ENCODE data around the gene GLRX3. TPM values are rescaled to one million over a fixed set of nuclear protein-coding genes. Genes with fewer than 3 reads are reported as not detected.
"Not testable (repeated sequence)": the region's sequence is repeated elsewhere in the genome, so short reads cannot be mapped to it uniquely, and the experiment has no call there.

The GLRX3 gene
- total RNA-seq, 2 experiments from 2014 or later = 79.4 to 80.6 TPM

DNA sequence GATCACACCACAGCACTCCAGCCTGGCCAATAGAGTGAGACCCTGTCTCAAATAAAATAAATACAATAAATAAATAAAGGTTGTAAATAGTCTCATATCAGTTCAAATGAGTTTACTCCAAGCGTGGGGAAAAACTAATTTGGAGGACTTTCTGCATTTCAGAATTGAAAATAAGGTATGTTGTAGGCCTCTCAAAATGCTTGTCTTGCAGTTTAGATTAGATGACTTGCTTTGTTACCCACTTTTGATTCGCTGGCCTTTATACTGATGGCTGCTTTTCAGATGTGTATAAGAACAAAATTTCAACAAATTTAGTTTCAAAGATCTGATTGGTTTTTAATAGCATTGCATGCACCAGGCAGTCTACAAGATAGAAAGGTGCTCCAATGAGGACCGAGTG lies 23.4 kb upstream of the GLRX3 start:
- Mint-ChIP-seq H3K27ac (no peak overlapping the region), H3K4me3 (no peak overlapping the region), H3K4me1 (ENCODE audit: low read depth) (peaks cover 33% of the 10 kb centered on the region), H3K9me3 (ENCODE audit: insufficient read depth) (peaks cover 11% of the 10 kb centered on the region), H3K36me3 (ENCODE audit: low read depth) (peaks cover 10% of the 10 kb centered on the region), H3K27me3 (ENCODE audit: low read depth) (no peaks in the 10 kb centered on the region)
- DNase-seq (no peak), ATAC-seq (no peak)
- ChIA-PET CTCF (interaction anchor here (4.4 kb wide), 1 partner anchor 14 kb away, joined by 40 read pairs; no protein-coding TSS in a partner anchor), POLR2A (no interaction called here)

DNA sequence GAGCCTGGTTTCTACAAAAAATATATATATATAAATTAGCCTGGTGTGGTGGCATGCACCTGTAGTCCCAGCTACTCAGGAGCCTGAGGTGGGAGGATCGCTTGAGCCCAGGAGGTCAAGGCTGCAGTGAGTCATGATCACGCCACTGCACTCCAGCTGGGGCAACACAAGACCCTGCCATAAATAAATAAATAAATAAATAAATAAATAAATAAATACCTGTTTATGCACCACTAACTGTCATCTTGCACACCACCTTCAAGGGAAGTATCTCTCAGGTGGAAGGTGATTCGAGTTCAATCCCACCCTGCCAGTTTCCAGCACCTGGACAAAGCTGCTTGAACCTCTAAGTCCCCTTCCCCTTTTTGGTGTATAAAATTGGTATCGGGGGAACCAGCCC lies 19.2 kb upstream of the GLRX3 start:
- ATAC-seq; H3K27me3 Mint-ChIP-seq (ENCODE audit: low read depth); H3K27ac Mint-ChIP-seq; DNase-seq; H3K36me3 Mint-ChIP-seq (ENCODE audit: low read depth); POLR2A ChIA-PET; H3K4me1 Mint-ChIP-seq (ENCODE audit: low read depth); H3K4me3 Mint-ChIP-seq: not testable (repeated sequence)
- CTCF ChIA-PET = interaction anchor here (3.2 kb wide), 1 partner anchor 11 kb away, joined by 15 read pairs; no protein-coding TSS in a partner anchor
- H3K9me3 Mint-ChIP-seq (ENCODE audit: insufficient read depth) = peaks cover 12% of the 10 kb centered on the region

DNA sequence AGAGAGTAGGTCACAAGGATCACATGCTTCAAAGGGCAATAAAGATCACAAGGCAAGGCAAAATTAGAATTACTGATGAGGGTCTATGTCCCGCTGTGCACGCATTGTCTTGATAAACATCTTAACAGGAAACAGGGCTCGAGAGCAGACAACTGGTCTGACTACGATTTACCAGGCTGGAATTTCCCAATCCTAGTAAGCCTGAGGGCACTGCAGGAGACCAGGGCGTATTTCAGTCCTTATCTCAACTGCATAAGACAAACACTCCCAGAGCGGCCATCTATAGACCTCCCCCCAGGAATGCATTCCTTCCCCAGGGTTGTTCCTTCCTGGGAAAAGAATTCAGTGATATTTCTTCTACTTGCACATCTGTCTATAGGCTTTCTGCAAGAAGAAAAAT lies 18.7 kb upstream of the GLRX3 start:
- H3K9me3 Mint-ChIP-seq (ENCODE audit: insufficient read depth); ATAC-seq; H3K4me3 Mint-ChIP-seq; H3K27ac Mint-ChIP-seq; H3K36me3 Mint-ChIP-seq (ENCODE audit: low read depth); DNase-seq; H3K4me1 Mint-ChIP-seq (ENCODE audit: low read depth); POLR2A ChIA-PET; H3K27me3 Mint-ChIP-seq (ENCODE audit: low read depth): not testable (repeated sequence)
- CTCF ChIA-PET = interaction anchor here (3.2 kb wide), 1 partner anchor 10 kb away, joined by 15 read pairs; no protein-coding TSS in a partner anchor

DNA sequence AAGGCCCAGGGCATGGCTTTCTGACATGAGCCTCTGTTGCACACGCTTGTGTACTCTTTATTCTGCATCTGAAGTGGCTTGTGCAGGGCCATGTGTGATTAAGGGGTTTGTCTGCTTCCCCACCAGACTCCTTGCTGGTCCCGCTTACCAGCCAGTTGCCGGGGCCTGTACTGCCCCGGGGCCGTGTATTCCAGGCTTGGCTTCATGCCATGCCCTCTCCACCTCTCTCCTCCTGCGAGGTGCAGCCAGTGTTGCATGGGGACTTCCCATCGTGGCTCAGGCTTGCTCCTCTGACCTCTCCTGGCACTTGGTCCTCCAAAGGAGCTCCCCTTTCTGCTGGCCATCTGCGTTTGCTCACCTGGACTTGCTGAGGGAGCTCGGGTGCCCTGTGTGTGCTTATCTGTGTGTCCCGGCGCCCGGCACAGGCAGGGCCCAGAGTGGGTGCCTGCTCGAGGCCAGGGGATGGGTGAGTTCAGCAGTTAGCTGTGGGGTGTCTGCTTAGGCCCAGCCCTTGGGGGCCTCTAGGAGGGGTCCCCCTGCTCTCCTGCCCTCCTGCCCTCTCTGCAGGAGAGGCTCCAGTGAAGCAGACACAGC lies 14.6 kb upstream of the GLRX3 start:
- ATAC-seq (no peak), DNase-seq (no peak)
- Mint-ChIP-seq H3K27ac (no peak overlapping the region), H3K4me3 (no peak overlapping the region), H3K36me3 (ENCODE audit: low read depth) (no peaks in the 10 kb centered on the region), H3K4me1 (ENCODE audit: low read depth) (no peaks in the 10 kb centered on the region), H3K27me3 (ENCODE audit: low read depth) (peaks cover 16% of the 10 kb centered on the region), H3K9me3 (ENCODE audit: insufficient read depth) (peaks cover 8% of the 10 kb centered on the region)
- ChIA-PET POLR2A (interaction anchor here (1.1 kb wide), 1 partner anchor 11 kb away, joined by 5 read pairs; the partner anchor contains the start of gene C10orf143), CTCF (interaction anchor here (0.6 to 1.3 kb wide), 2 partner anchors 10 to 1320 kb away, joined by 3 read pairs; partner anchors contain the start of gene C10orf143)

DNA sequence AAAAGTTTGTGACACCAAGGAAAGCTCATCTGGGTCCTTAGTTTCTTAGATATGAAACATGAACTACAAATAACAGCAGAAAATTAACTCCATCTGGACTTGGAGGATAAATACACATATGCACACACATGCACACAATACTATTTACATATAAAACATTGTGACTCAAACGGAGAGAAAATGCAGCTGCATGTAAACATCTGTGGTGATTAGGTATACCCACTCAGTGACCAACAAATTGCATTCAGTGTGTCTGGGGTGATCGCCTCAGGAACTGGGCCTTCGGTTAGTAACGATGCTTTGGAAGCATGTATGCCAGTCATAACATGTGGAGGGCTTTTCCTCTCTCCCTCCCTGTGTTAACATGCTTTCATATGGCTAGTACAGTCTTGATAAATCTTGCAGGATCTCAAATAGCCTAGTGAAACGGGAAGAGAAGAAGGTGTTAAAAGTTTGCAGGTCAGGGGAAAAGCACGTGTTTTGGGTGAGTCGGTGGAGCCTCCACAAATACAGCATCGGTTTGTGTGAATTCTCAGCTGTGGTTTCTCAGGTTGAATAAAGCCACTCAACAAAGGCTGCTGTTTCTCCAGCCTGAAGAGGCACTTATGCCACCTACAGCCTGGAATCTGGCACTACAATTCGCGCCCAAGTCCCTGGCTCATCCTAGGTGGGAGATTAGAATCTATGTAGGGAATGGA lies 8.7 kb upstream of the GLRX3 start:
- ATAC-seq = peak; percentile 92
- no peak overlapping the region for H3K4me3 Mint-ChIP-seq
- no peak overlapping the region for H3K27ac Mint-ChIP-seq
- ChIA-PET CTCF (interaction anchor here (0.8 to 3.4 kb wide), 18 partner anchors 11 to 1094 kb away, joined by 3 to 40 read pairs (median 4); partner anchors contain the start of gene C10orf143), POLR2A (interaction anchor here (1.0 to 3.1 kb wide), 2 partner anchors 9 to 17 kb away, joined by 4 to 23 read pairs; partner anchors contain the start of genes C10orf143 and GLRX3)
- H3K27me3 Mint-ChIP-seq (ENCODE audit: low read depth) = peaks cover 48% of the 10 kb centered on the region
- no peaks in the 10 kb centered on the region for H3K36me3 Mint-ChIP-seq (ENCODE audit: low read depth)
- peaks cover 6% of the 10 kb centered on the region for H3K4me1 Mint-ChIP-seq (ENCODE audit: low read depth)
- H3K9me3 Mint-ChIP-seq (ENCODE audit: insufficient read depth) = no peaks in the 10 kb centered on the region
- peak; percentile 63 for DNase-seq

DNA sequence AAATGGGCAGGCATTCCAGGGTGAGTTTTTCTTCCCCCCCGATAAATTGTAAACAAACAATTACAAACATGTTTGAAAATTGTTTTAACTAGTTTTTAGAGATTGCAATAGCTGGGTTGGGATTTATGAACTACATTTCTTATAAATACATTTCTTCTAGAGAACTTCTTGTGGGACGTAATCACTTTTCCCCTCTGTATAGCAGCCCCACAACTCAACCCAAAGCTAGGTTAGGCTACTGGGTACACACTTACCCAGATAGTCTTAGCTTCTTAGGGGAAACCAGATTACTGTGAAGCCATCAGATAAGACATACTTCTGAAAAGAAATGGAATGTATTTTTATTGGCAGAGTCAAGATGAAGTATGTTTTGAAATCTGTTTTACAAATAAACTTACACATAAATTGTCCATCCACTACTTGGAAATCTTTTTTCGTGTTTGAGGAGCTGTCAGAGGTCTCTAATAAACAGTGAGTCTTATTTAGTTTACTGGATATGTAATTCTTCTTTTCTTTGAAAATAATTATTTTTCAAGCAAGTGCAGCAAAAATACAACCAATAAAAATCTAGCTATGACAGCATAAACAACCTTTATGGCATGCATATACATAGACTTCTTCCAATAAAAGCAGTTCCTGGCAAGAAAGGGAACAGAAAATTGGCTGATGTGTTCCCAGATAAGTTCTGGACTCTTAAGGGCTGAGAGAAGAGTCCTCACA lies 8.0 kb upstream of the GLRX3 start:
- H3K9me3 Mint-ChIP-seq (ENCODE audit: insufficient read depth) = no peaks in the 10 kb centered on the region
- no peak overlapping the region for H3K27ac Mint-ChIP-seq
- peaks cover 48% of the 10 kb centered on the region for H3K27me3 Mint-ChIP-seq (ENCODE audit: low read depth)
- no peak for ATAC-seq
- H3K36me3 Mint-ChIP-seq (ENCODE audit: low read depth) = no peaks in the 10 kb centered on the region
- H3K4me1 Mint-ChIP-seq (ENCODE audit: low read depth) = peaks cover 6% of the 10 kb centered on the region
- CTCF ChIA-PET = interaction anchor here (0.8 to 3.4 kb wide), 17 partner anchors 12 to 1094 kb away, joined by 3 to 40 read pairs (median 4); partner anchors contain the start of gene C10orf143
- DNase-seq = no peak
- POLR2A ChIA-PET = interaction anchor here (1.0 to 3.1 kb wide), 2 partner anchors 8 to 17 kb away, joined by 4 to 23 read pairs; partner anchors contain the start of genes C10orf143 and GLRX3
- no peak overlapping the region for H3K4me3 Mint-ChIP-seq

DNA sequence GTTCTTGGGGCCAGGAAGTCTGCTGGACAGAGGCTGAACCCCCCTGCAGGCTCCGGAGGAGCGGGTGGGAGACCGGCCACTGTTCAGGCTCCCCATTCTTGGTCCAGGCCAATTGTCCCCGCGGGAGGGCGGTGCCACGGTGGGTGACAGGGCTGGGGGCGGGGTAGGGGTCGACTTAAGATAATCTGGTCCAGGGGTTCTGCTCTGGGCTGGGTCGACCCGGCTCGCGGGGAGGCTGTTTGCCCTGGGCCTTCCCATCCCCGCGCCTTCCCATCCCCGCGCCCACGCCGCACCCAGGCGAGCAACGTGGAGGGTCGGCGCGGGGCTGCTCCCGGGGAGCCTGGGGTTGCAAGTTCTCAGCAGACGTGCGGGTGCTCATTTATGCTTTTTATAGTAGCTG lies 7.3 kb upstream of the GLRX3 start:
- POLR2A ChIA-PET = no interaction called here
- Mint-ChIP-seq H3K36me3 (ENCODE audit: low read depth) (no peaks in the 10 kb centered on the region), H3K4me3 (no peak overlapping the region), H3K9me3 (ENCODE audit: insufficient read depth) (no peaks in the 10 kb centered on the region), H3K27me3 (ENCODE audit: low read depth) (peaks cover 46% of the 10 kb centered on the region), H3K4me1 (ENCODE audit: low read depth) (peaks cover 6% of the 10 kb centered on the region), H3K27ac (no peak overlapping the region)
- no peak for ATAC-seq
- CTCF ChIA-PET = interaction anchor here (2.1 to 3.4 kb wide), 4 partner anchors 13 to 252 kb away, joined by 4 to 40 read pairs (median 12); partner anchors contain the start of gene C10orf143
- no peak for DNase-seq

DNA sequence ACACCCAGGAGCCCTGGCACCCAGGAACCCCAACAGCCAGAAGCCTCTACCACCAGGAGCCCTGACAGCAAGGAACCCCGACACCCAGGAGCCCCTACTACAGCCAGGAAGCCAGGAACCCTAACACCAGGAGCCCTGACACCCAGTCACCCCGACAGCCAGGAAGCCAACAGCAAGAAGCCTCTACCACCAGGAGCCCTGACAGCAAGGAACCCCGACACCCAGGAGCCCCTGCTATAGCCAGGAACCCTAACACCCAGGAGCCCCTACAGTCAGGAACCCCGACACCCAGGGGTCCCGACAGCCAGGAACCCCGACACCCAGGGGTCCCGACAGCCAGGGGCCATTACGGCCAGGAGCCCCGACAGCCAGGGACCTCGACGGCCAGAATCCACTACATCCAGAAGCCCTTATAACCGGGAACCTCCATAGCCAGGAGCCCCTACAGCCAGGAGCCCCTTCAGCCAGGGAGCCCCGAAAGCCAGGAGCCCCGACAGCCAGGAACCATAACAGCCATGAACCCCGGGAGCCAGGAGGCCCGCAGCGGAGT lies 440 bp upstream of the GLRX3 start:
- peak overlapping the region; percentile 91 for H3K4me3 Mint-ChIP-seq
- ChIA-PET POLR2A (interaction anchor here (0.6 to 4.1 kb wide), 5 partner anchors 8 to 33 kb away, joined by 3 to 61 read pairs (median 3); partner anchors contain the start of gene C10orf143), CTCF (interaction anchor here (1.3 to 2.9 kb wide), 3 partner anchors 23 to 44 kb away, joined by 6 to 35 read pairs (median 6); partner anchors contain the start of gene C10orf143)
- H3K4me1 Mint-ChIP-seq (ENCODE audit: low read depth) = peaks cover 45% of the 10 kb centered on the region
- DNase-seq = no peak
- H3K9me3 Mint-ChIP-seq (ENCODE audit: insufficient read depth) = no peaks in the 10 kb centered on the region
- peaks cover 16% of the 10 kb centered on the region for H3K36me3 Mint-ChIP-seq (ENCODE audit: low read depth)
- peaks cover 20% of the 10 kb centered on the region for H3K27me3 Mint-ChIP-seq (ENCODE audit: low read depth)
- ATAC-seq = no peak
- peak overlapping the region; percentile 66 for H3K27ac Mint-ChIP-seq

DNA sequence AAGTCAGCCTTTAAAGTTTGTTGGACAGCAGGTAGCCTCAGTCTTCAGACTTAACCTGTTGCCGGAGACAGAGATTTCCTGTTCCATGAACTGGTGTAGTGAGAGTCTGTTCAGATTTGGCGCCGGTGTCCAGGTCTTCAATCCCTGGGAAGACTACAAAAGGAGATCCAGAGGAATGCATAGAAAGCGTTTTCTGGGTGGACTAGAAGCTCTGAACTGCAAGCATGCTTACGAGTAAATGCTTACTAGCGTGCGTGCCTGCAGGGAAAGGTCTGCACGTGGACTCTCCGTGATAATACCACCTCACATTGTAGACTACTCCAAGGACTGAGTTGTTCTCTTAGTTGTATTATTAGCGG lies 878 bp downstream of the GLRX3 start:
- Mint-ChIP-seq H3K4me3 (peak overlapping the region; percentile 87), H3K36me3 (ENCODE audit: low read depth) (peaks cover 25% of the 10 kb centered on the region), H3K4me1 (ENCODE audit: low read depth) (peaks cover 58% of the 10 kb centered on the region), H3K27ac (peak overlapping the region; percentile 84), H3K27me3 (ENCODE audit: low read depth) (peaks cover 11% of the 10 kb centered on the region), H3K9me3 (ENCODE audit: insufficient read depth) (no peaks in the 10 kb centered on the region)
- ChIA-PET POLR2A (interaction anchor here (1.5 to 4.1 kb wide), 2 partner anchors 23 to 26 kb away, joined by 5 to 61 read pairs; partner anchors contain the start of gene C10orf143), CTCF (interaction anchor here (1.0 to 2.9 kb wide), 4 partner anchors 22 to 42 kb away, joined by 3 to 35 read pairs (median 6); partner anchors contain the start of gene C10orf143)
- peak; percentile 35 for DNase-seq
- ATAC-seq = peak; percentile 1

DNA sequence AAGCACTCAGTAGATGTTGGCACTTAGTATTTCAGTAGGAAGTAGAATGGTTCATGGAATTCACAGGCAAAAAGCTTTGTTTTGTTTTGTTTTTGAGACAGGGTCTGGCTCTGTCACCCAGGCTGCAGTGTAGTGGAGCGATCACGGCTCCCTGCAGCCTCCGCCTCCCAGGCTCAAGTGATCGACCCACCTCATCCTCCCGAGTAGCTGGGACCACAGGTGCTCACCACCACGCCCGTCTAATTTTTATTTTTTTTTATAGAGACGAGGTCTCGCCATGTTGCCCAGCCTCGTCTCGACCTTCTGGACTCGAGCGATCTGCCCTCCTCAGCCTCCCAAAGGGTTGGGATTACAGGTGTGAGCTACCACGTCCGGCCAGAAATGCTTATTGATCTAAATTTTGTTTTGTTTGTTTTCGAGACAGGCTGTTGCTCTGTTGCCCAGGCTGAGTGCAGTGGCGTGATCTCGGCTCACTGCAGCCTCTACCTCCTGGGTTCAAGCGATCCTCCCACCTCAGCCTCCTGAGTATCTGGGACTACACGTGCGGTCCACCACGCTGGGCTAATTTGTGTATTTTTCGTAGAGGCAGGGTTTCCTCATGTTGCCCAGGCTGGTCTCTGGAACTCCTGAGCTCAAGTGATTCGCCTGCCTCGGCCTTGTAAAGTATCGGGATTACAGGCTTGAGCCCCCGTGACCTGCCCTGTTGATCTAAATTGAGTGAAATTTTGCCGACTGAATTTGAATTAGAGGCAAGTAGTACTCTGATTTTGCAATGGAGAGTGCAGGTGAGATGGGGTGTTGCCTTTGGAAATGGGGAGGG lies 1.7 kb downstream of the GLRX3 start:
- no peak for ATAC-seq
- Mint-ChIP-seq H3K36me3 (ENCODE audit: low read depth) (peaks cover 32% of the 10 kb centered on the region), H3K4me1 (ENCODE audit: low read depth) (peaks cover 66% of the 10 kb centered on the region), H3K27me3 (ENCODE audit: low read depth) (peaks cover 11% of the 10 kb centered on the region), H3K27ac (no peak overlapping the region), H3K4me3 (peak overlapping the region; percentile 87), H3K9me3 (ENCODE audit: insufficient read depth) (no peaks in the 10 kb centered on the region)
- DNase-seq = no peak
- ChIA-PET POLR2A (interaction anchor here (1.5 to 4.1 kb wide), 2 partner anchors 22 to 27 kb away, joined by 5 to 61 read pairs; partner anchors contain the start of gene C10orf143), CTCF (interaction anchor here (1.0 to 2.9 kb wide), 2 partner anchors 27 to 41 kb away, joined by 3 to 35 read pairs; partner anchors contain the start of gene C10orf143)
